Heart left ventricle (tissue), 16 donors: Measurements from ENCODE around the gene CDC42EP3. TPM values are rescaled to one million over a fixed set of nuclear protein-coding genes. Genes with fewer than 3 reads are reported as not detected.

ENCODE experiments used
- ATAC-seq, 4 donors: fragments of 200-7000 bp; cut with Tn5 transposase; one replicate each; pipeline ENCODE4 v1.9.1; 2020 to 2022; ENCODE audit warnings: moderate library complexity in 4 of 4, mild to moderate bottlenecking in 3 of 4, moderate number of reproducible peaks in 1 of 4
- DNase-seq, 5 donors: peaks; one replicate each; pipeline ENCODE4 v3.0.0-alpha.2; 2020
- H3K27ac ChIP-seq, 12 donors: fragments of 200-600 bp; sonication (generic) in 4 of 12; one replicate each; pipeline versions ENCODE4 v1.5.0 to v1.8.0; 2016 to 2022; ENCODE audit warnings: mild to moderate bottlenecking in 2 of 12
- H3K27me3 ChIP-seq, 9 donors: fragments of 200-600 bp; sonication (generic) in 2 of 9; one replicate each; pipeline versions ENCODE4 v1.5.1 to v1.8.0; 2016 to 2022; ENCODE audit warnings: mild to moderate bottlenecking in 3 of 9
- H3K36me3 ChIP-seq, 9 donors: fragments of 200-600 bp; sonication (generic) in 2 of 9; one replicate each; pipeline versions ENCODE4 v1.5.0 to v1.8.0; 2018 to 2022; ENCODE audit warnings: mild to moderate bottlenecking in 2 of 9
- H3K4me1 ChIP-seq, 12 donors: fragments of 200-600 bp; sonication (generic) in 4 of 12; one replicate each; pipeline versions ENCODE4 v1.5.0 to v1.8.0; 2016 to 2022; ENCODE audit warnings: mild to moderate bottlenecking in 3 of 12
- H3K4me3 ChIP-seq, 12 donors: fragments of 200-600 bp; sonication (generic) in 4 of 12; one replicate each; pipeline versions ENCODE4 v1.5.0 to v1.8.0; 2017 to 2022; ENCODE audit warnings: mild to moderate bottlenecking in 9 of 12, moderate library complexity in 4 of 12
- H3K9me3 ChIP-seq, 12 donors: fragments of 200-600 bp; sonication (generic) in 4 of 12; one replicate each; pipeline versions ENCODE4 v1.5.0 to v1.8.0; 2016 to 2022; ENCODE audit warnings: mild to moderate bottlenecking in 1 of 12
- POLR2A ChIP-seq, 2 donors: fragments of 450-650 bp; IDR thresholded peaks; one replicate each; pipeline ENCODE4 v1.6.1; 2017; ENCODE audit warnings: antibody characterized with exemption in 2 of 2, mild to moderate bottlenecking in 2 of 2, moderate library complexity in 2 of 2
- WGBS, 4 donors: extraction: QIAGEN DNeasy Blood & Tissue Kit in 2 of 4; methylation state at CpG; one replicate each; pipeline versions ENCODE4 v1.1.5 to v1.1.7; 2013 to 2018; 5-methylcytosine and 5-hydroxymethylcytosine counted together
- intact Hi-C, 10 donors: fragments of 100-400 bp; cut with DNase I; formaldehyde crosslinking; loops; one replicate each; pipeline versions ENCODE4 v1.11.1 to v1.14.2; 2022
- polyA plus RNA-seq, 2 donors: library from polyadenylated mRNA; stranded (reverse); fragments of 200-250 nt; gene quantifications; one replicate each; pipeline ENCODE4 v1.2.3, GENCODE V29; 2013
- total RNA-seq, 9 donors: library from RNA; depleted of rRNA in 2 of 9; stranded (reverse); fragments of >200 nt in 2 of 9; fragmentation: NEBNext Ultra II Directional in 3 of 9; extraction: Animal tissue kit (Norgen Biotek cat#: 25700) in 3 of 9; gene quantifications; one replicate each; pipeline versions ENCODE4 v1.1.0 to v1.2.4, GENCODE V29; 2016 to 2023
- TF ChIP-seq, protein P1 (sequence below), 12 donors: fragments of 200-600 bp; sonication (generic) in 4 of 12; IDR thresholded peaks; one replicate each; pipeline versions ENCODE4 v1.5.0 to v1.8.0; 2018 to 2022; ENCODE audit warnings: antibody characterized with exemption in 12 of 12, mild to moderate bottlenecking in 5 of 12
- donor health status: ischemic (EF 13 %, LVEDD 7.1; RV severe dilation, severe dysfunction).
- donor health status: healthy with polysubstance abuse.
- donor health status: DM: no; HTN: yes; CAD: no.
- donor health status: DM: no; HTN: no; CAD: no.
- donor health status: ischemic (EF 25% LVEDD 6.9; RV normal size, moderate dysfunction).
- donor health status: ischemic (EF 25% LVEDD 5.7; RV mildly dilated, moderate dysfunction).
- donor health status: healthy.
- donor health status: DM: yes; HTN: yes; CAD: no.
- donor health status: ischemic (EF 35%, LVEDD 5.7; RV mildly dilated, moderate dysfunction).
- donor health status: nonischemic (EF 11% LVEDD 7.7; RV severe dilation, severe dysfunction).
- donor health status: DM: yes; HTN: yes; CAD: no.
- donor health status: PGD.
- donor health status: ischemic (EF 29% LVEDD 5.4; RV normal size, mild dysfunction).
- donor health status: nonischemic (EF 23%, LVEDD 6.1; RV moderate dilation, normal function).

CDC42EP3 gene
- total and polyA plus RNA-seq, 11 donors = 32.5 to 189 (median 111) TPM

DNA sequence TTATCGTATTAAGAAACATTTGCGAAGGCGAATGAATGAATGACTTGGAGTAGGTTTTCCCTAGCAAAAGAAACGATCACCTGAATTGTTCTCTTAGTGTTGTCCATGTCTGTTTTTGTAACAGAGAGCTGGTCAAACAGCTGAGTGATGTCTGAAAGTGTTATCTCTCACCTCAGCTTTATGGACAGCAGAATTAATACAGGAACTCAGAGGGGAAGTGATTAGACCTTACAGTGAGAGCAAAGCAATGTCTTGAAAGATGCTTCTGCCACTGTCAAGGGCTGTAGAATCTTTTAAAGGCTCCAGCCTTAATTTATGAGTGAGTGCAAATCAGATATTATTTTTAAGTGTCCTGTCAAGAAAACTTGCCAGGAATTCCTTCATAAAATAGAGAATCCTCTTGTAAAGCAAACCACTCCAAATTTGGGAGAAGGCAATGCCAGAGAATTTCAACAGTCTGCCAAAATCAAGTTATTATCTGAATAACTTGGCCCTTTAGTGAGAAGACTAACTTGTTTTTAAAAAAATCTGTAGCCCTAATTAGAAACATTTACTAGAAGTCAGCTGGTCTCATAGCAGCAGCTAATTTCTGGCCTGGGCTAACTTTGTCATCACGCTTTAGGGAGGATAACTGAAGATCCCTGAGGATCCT lies 60.7 kb downstream of the CDC42EP3 start:
- Histone ChIP-seq H3K4me1 (peaks cover 0 to 48% (median 21%) of the 10 kb centered on the region in 12 donors), H3K4me3 (no peak overlapping the region), H3K27me3 (no peaks in the 10 kb centered on the region), H3K27ac (peak overlapping the region in 8 of 12 donors; percentile 1 to 65 (median 46)), H3K9me3 (peaks cover 0 to 19% (median 3%) of the 10 kb centered on the region in 12 donors), H3K36me3 (no peaks in the 10 kb centered on the region)
- ATAC-seq (peak in 2 of 4 donors; percentile 35 to 58), DNase-seq (no peak)
- intact Hi-C loops = no loop called here
- WGBS, 4 donors = 53 to 66% (median 60%) methylated on average over 5 of the region's 5 CpGs
- TF ChIP-seq, protein P1, sequence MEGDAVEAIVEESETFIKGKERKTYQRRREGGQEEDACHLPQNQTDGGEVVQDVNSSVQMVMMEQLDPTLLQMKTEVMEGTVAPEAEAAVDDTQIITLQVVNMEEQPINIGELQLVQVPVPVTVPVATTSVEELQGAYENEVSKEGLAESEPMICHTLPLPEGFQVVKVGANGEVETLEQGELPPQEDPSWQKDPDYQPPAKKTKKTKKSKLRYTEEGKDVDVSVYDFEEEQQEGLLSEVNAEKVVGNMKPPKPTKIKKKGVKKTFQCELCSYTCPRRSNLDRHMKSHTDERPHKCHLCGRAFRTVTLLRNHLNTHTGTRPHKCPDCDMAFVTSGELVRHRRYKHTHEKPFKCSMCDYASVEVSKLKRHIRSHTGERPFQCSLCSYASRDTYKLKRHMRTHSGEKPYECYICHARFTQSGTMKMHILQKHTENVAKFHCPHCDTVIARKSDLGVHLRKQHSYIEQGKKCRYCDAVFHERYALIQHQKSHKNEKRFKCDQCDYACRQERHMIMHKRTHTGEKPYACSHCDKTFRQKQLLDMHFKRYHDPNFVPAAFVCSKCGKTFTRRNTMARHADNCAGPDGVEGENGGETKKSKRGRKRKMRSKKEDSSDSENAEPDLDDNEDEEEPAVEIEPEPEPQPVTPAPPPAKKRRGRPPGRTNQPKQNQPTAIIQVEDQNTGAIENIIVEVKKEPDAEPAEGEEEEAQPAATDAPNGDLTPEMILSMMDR (IDR thresholded peaks at IDR 0.05) = no peak
- TF ChIP-seq POLR2A (IDR thresholded peaks at IDR 0.05) = no peak

- no peak overlapping the region for H3K27ac ChIP-seq
- H3K4me3 ChIP-seq = no peak overlapping the region
- intact Hi-C loops = no loop called here
- 80 to 96% (median 92%) methylated on average over 6 of the region's 6 CpGs for WGBS, 4 donors
- DNase-seq (no peak), ATAC-seq (peak in 1 of 4 donors; percentile 18)
- peaks cover 0 to 38% (median 20%) of the 10 kb centered on the region in 12 donors for H3K4me1 ChIP-seq
- H3K27me3 ChIP-seq = no peaks in the 10 kb centered on the region
- TF ChIP-seq POLR2A (IDR thresholded peaks at IDR 0.05) = no peak
- TF ChIP-seq, protein P1 (IDR thresholded peaks at IDR 0.05) = no peak
- H3K36me3 ChIP-seq = no peaks in the 10 kb centered on the region
- H3K9me3 ChIP-seq = peaks cover 0 to 26% (median 3%) of the 10 kb centered on the region in 12 donors
These were observed 61.7 kb downstream of the CDC42EP3 start for GRCh38 chr2:37609782-37610181.

GRCh38 chr2:37604716-37605115 lies 66.7 kb downstream of the CDC42EP3 start:
- H3K27me3 ChIP-seq = no peaks in the 10 kb centered on the region
- DNase-seq (no peak), ATAC-seq (no peak)
- intact Hi-C loops = no loop called here
- no peak overlapping the region for H3K27ac ChIP-seq
- TF ChIP-seq, protein P1 (IDR thresholded peaks at IDR 0.05) = no peak
- no peak for TF ChIP-seq POLR2A (IDR thresholded peaks at IDR 0.05)
- no peaks in the 10 kb centered on the region for H3K36me3 ChIP-seq
- H3K9me3 ChIP-seq = peaks cover 0 to 26% (median 3%) of the 10 kb centered on the region in 12 donors
- peaks cover 0 to 28% (median 0%) of the 10 kb centered on the region in 12 donors for H3K4me1 ChIP-seq
- H3K4me3 ChIP-seq = no peak overlapping the region

GRCh38 chr2:37602702-37603101 lies 68.7 kb downstream of the CDC42EP3 start:
- Histone ChIP-seq H3K9me3 (peaks cover 0 to 17% (median 3%) of the 10 kb centered on the region in 12 donors), H3K27me3 (no peaks in the 10 kb centered on the region), H3K4me1 (peaks cover 0 to 28% (median 0%) of the 10 kb centered on the region in 12 donors), H3K36me3 (no peaks in the 10 kb centered on the region), H3K27ac (no peak overlapping the region), H3K4me3 (no peak overlapping the region)
- no peak for DNase-seq
- TF ChIP-seq POLR2A (IDR thresholded peaks at IDR 0.05) = no peak
- TF ChIP-seq, protein P1 (IDR thresholded peaks at IDR 0.05) = no peak
- ATAC-seq = no peak
- intact Hi-C loops = no loop called here
